HG03025 (cell line): ENCODE results near the gene TCHP.

Experiments
- ATAC-seq: cut with Tn5 transposase; IDR thresholded peaks from one replicate; pipeline ENCODE4 v1.9.1; 2021; ENCODE audit warnings: mild to moderate bottlenecking, moderate library complexity; ENCODE audit not compliant: unreplicated experiment, low FRiP score

TCHP gene

GRCh38 chr12:109958374-109958773 is 58.3 kb downstream of the TCHP start:
- no peak for ATAC-seq

GRCh38 chr12:109959411-109960093 is 59.5 kb downstream of the TCHP start:
- no peak for ATAC-seq

GRCh38 chr12:109961201-109961600 is 61.1 kb downstream of the TCHP start:
- ATAC-seq: no peak

- no peak for ATAC-seq
Measured at GRCh38 chr12:109961612-109962011, 61.5 kb downstream of the TCHP start.

GRCh38 chr12:109962398-109962797 is 62.3 kb downstream of the TCHP start:
- ATAC-seq: no peak

- no peak for ATAC-seq
Measured at GRCh38 chr12:109963330-109963729, 63.3 kb downstream of the TCHP start.

- no peak for ATAC-seq
Measured at GRCh38 chr12:109963743-109964429, 63.8 kb downstream of the TCHP start.

- no peak for ATAC-seq
Measured at GRCh38 chr12:109966546-109966945, 66.5 kb downstream of the TCHP start.

- no peak for ATAC-seq
Measured at GRCh38 chr12:109967383-109968031, 67.4 kb downstream of the TCHP start.
